Breast epithelium (tissue), 3 donors: ENCODE results near the gene MSH3.

Source experiments
- CTCF ChIP-seq, 3 donors: fragments of 450-650 bp; IDR thresholded peaks; one replicate each; pipeline ENCODE4 v1.5.1; 2016 to 2017; ENCODE audit warnings: antibody characterized with exemption in 3 of 3, mild to moderate bottlenecking in 3 of 3, moderate library complexity in 3 of 3
- POLR2AphosphoS5 ChIP-seq, 3 donors: sonication (generic); formaldehyde crosslinking; IDR thresholded peaks; one replicate each; pipeline ENCODE4 v1.6.1; 2017; ENCODE audit warnings: antibody characterized with exemption in 3 of 3

GRCh38 chr5:80874162-80874561, 219.7 kb downstream of the MSH3 start:
- no peak for TF ChIP-seq POLR2AphosphoS5 (IDR thresholded peaks at IDR 0.05)
- no peak for TF ChIP-seq CTCF (IDR thresholded peaks at IDR 0.05)
